IMR-90 (cell line): ENCODE results near the gene SYCN. TPM values are rescaled to one million over a fixed set of nuclear protein-coding genes. Genes with fewer than 3 reads are reported as not detected.

Source experiments
- ATAC-seq: fragments of 200-7000 bp; cut with Tn5 transposase; 2 replicates; pipeline ENCODE4 v1.9.1; 2020; ENCODE audit warnings: low read depth, mild to moderate bottlenecking, moderate library complexity
- BruUV-seq: library from RNA; stranded (reverse); fragments of 400-500 nt; replicated peaks from 2 replicates; lab custom pipeline; 2021; lab: Mats Ljungman, UMichigan
- CTCF ChIA-PET: fragments of 300-600 bp; formaldehyde crosslinking; extraction: SDS; loops from one replicate; lab custom pipeline; 2021; ENCODE audit warnings: antibody characterized with exemption; lab: Yijun Ruan, JAX
- POLR2A ChIA-PET: fragments of 300-600 bp; sonication (Branson Sonifier 250); formaldehyde crosslinking; loops from one replicate; lab custom pipeline; 2022; ENCODE audit warnings: antibody characterized with exemption; ENCODE audit not compliant: unreplicated experiment; lab: Charles Lee
- DNase-seq: peaks from one replicate; pipeline ENCODE4 v3.0.0; 2013
- H2AFZ ChIP-seq: replicated peaks from 2 replicates; pipeline ENCODE3; 2013; ENCODE audit warnings: low read length, mild to moderate bottlenecking; ENCODE audit not compliant: poor library complexity
- H2AK5ac ChIP-seq: 2 replicates; pipeline ENCODE4 v1.6.1; 2013; ENCODE audit warnings: low read depth, low read length, inconsistent platforms
- H2AK9ac ChIP-seq: replicated peaks from 2 replicates; pipeline ENCODE3; 2013; ENCODE audit warnings: mild to moderate bottlenecking, low read depth, low read length, moderate library complexity; ENCODE audit not compliant: poor library complexity
- H2BK120ac ChIP-seq: 2 replicates; pipeline ENCODE4 v1.6.1; 2013; ENCODE audit warnings: low read depth, low read length, inconsistent platforms
- H2BK15ac ChIP-seq: 3 replicates; pipeline ENCODE4 v1.6.1; 2013; ENCODE audit warnings: low read depth, low read length, inconsistent platforms
- H2BK20ac ChIP-seq: 2 replicates; pipeline ENCODE4 v1.6.1; 2013; ENCODE audit warnings: low read depth, mild to moderate bottlenecking, inconsistent platforms, low read length, moderate library complexity
- H2BK5ac ChIP-seq: 2 replicates; pipeline ENCODE4 v1.6.1; 2013; ENCODE audit warnings: mild to moderate bottlenecking, low read depth, low read length, inconsistent platforms; ENCODE audit not compliant: poor library complexity, severe bottlenecking
- H3K14ac ChIP-seq: replicated peaks from 2 replicates; pipeline ENCODE4 v1.6.1; 2013; ENCODE audit warnings: low read depth, low read length, inconsistent platforms
- H3K18ac ChIP-seq: 2 replicates; pipeline ENCODE4 v1.6.1; 2013; ENCODE audit warnings: low read depth, low read length, control low read depth
- H3K23ac ChIP-seq: 2 replicates; pipeline ENCODE4 v1.6.1; 2013; ENCODE audit warnings: low read depth, low read length, inconsistent platforms
- H3K27ac ChIP-seq: 2 replicates; pipeline ENCODE4 v1.5.1; 2013; ENCODE audit warnings: mild to moderate bottlenecking, control low read depth, low read length; ENCODE audit not compliant: insufficient read depth
- H3K27me3 ChIP-seq: 2 replicates; pipeline ENCODE4 v1.6.1; 2013; ENCODE audit warnings: low read length; ENCODE audit not compliant: control insufficient read depth, insufficient read depth
- H3K36me3 ChIP-seq: 2 replicates; pipeline ENCODE4 v1.6.1; 2013; ENCODE audit warnings: low read length, mixed read lengths; ENCODE audit not compliant: control insufficient read depth, insufficient read depth
- H3K4ac ChIP-seq: 2 replicates; pipeline ENCODE4 v1.6.1; 2013; ENCODE audit warnings: low read depth, low read length, inconsistent platforms
- H3K4me1 ChIP-seq: 2 replicates; pipeline ENCODE4 v1.6.1; 2013; ENCODE audit warnings: low read length, mixed read lengths; ENCODE audit not compliant: control insufficient read depth, insufficient read depth
- H3K4me2 ChIP-seq: 2 replicates; pipeline ENCODE4 v1.6.1; 2013; ENCODE audit warnings: low read depth, mild to moderate bottlenecking, control low read depth, low read length, moderate library complexity
- H3K4me3 ChIP-seq: 2 replicates; pipeline ENCODE4 v1.5.1; 2013; ENCODE audit warnings: low read depth, mild to moderate bottlenecking, control low read depth, low read length, moderate library complexity; ENCODE audit not compliant: insufficient read depth
- H3K56ac ChIP-seq: 2 replicates; pipeline ENCODE4 v1.6.1; 2013; ENCODE audit warnings: low read length, inconsistent platforms; ENCODE audit not compliant: insufficient read depth; ENCODE audit errors: extremely low read depth
- H3K79me1 ChIP-seq, 2 experiments: 2 replicates each; pipeline ENCODE4 v1.6.1; 2013; ENCODE audit warnings: low read length in 2 of 2, inconsistent platforms in 1 of 2, low read depth in 1 of 2
- H3K9ac ChIP-seq: 2 replicates; pipeline ENCODE4 v1.6.1; 2013; ENCODE audit warnings: low read depth, low read length, control low read depth
- H3K9me1 ChIP-seq: 2 replicates; pipeline ENCODE4 v1.6.1; 2013; ENCODE audit warnings: low read length, inconsistent platforms; ENCODE audit not compliant: insufficient read depth
- H3K9me3 ChIP-seq: 2 replicates; pipeline ENCODE4 v1.6.1; 2013; ENCODE audit warnings: low read length; ENCODE audit not compliant: control insufficient read depth, insufficient read depth
- H4K20me1 ChIP-seq: 2 replicates; pipeline ENCODE4 v1.6.1; 2013; ENCODE audit warnings: low read length, inconsistent platforms; ENCODE audit not compliant: insufficient read depth
- H4K5ac ChIP-seq: 2 replicates; pipeline ENCODE4 v1.6.1; 2013; ENCODE audit warnings: mild to moderate bottlenecking, low read depth, low read length, control low read depth
- H4K8ac ChIP-seq, 2 experiments: 2 replicates each; pipeline ENCODE4 v1.6.1; 2013; ENCODE audit warnings: low read depth in 2 of 2, low read length in 2 of 2, control low read depth in 1 of 2, inconsistent platforms in 1 of 2
- H4K91ac ChIP-seq: 2 replicates; pipeline ENCODE4 v1.6.1; 2013; ENCODE audit warnings: low read depth, low read length, inconsistent platforms; ENCODE audit not compliant: insufficient read depth
- BHLHE40 ChIP-seq: fragments of 150-350 bp; IDR thresholded peaks from 2 replicates; pipeline ENCODE4 v1.6.1; 2016; ENCODE audit warnings: mild to moderate bottlenecking, low read depth, low read length
- CEBPB ChIP-seq: IDR thresholded peaks from 2 replicates; pipeline ENCODE4 v1.6.1; 2012; ENCODE audit warnings: low read depth, low read length, improper control_type of control experiment
- CHD1 ChIP-seq: IDR thresholded peaks from 2 replicates; pipeline ENCODE4 v1.6.1; 2012; ENCODE audit warnings: low read depth, low read length, improper control_type of control experiment
- FOS ChIP-seq: fragments of 150-350 bp; IDR thresholded peaks from 2 replicates; pipeline ENCODE4 v1.6.1; 2016; ENCODE audit warnings: low read depth, low read length
- MAFK ChIP-seq: IDR thresholded peaks from 2 replicates; pipeline ENCODE4 v1.6.1; 2012; ENCODE audit warnings: low read depth, low read length, improper control_type of control experiment
- MAZ ChIP-seq: IDR thresholded peaks from 2 replicates; pipeline ENCODE4 v1.6.1; 2012; ENCODE audit warnings: low read depth, mild to moderate bottlenecking, low read length, improper control_type of control experiment, moderate library complexity, borderline replicate concordance
- MXI1 ChIP-seq: IDR thresholded peaks from 2 replicates; pipeline ENCODE4 v1.6.1; 2012; ENCODE audit warnings: low read depth, mild to moderate bottlenecking, low read length, moderate library complexity, borderline replicate concordance
- NFE2L2 ChIP-seq: fragments of 150-350 bp; IDR thresholded peaks from 2 replicates; pipeline ENCODE4 v1.6.1; 2016; ENCODE audit warnings: low read depth, mild to moderate bottlenecking, low read length
- POLR2A ChIP-seq: IDR thresholded peaks from 2 replicates; pipeline ENCODE4 v1.6.1; 2012; ENCODE audit warnings: mild to moderate bottlenecking, low read depth, low read length
- RAD21 ChIP-seq: IDR thresholded peaks from 2 replicates; pipeline ENCODE4 v1.6.1; 2012; ENCODE audit warnings: low read length, improper control_type of control experiment
- RCOR1 ChIP-seq: IDR thresholded peaks from 2 replicates; pipeline ENCODE4 v1.6.1; 2012; ENCODE audit warnings: mild to moderate bottlenecking, low read length, improper control_type of control experiment; ENCODE audit not compliant: insufficient replicate concordance
- RFX5 ChIP-seq: IDR thresholded peaks from 2 replicates; pipeline ENCODE4 v1.8.0; 2012; ENCODE audit warnings: low read depth, mild to moderate bottlenecking, low read length, moderate library complexity
- SMC3 ChIP-seq: fragments of 150-350 bp; IDR thresholded peaks from 2 replicates; pipeline ENCODE4 v1.6.1; 2016; ENCODE audit warnings: low read depth, mild to moderate bottlenecking, antibody characterized with exemption, low read length, moderate library complexity
- WGBS, 2 experiments: methylation state at CpG; one replicate each; pipeline versions ENCODE4 v1.1.5 to v1.1.7; 2013; ENCODE audit warnings: missing lambda C conversion rate in 2 of 2; ENCODE audit not compliant: insufficient read length in 1 of 2; ENCODE audit errors: extremely low coverage in 2 of 2; 5-methylcytosine and 5-hydroxymethylcytosine counted together
- dilution Hi-C: fragments of 300-500 bp; cut with HindIII; formaldehyde crosslinking; loops from one replicate; pipeline ENCODE4 v1.14.3; 2018; ENCODE audit warnings: low sequenced_read_pairs; ENCODE audit not compliant: unreplicated experiment
- in situ Hi-C: fragments of 300-500 bp; cut with MboI; formaldehyde crosslinking; loops from 3 replicates; pipeline ENCODE4 v1.14.3; 2019; ENCODE audit warnings: low sequenced_read_pairs, inconsistent platforms, mixed read lengths
- intact Hi-C: fragments of 100-400 bp; cut with micrococcal nuclease; formaldehyde crosslinking; loops from 2 replicates; pipeline ENCODE4 v1.10.0; 2022
- polyA plus RNA-seq, 3 experiments: library from polyadenylated mRNA; depleted of rRNA; stranded (reverse); fragments of >200 nt; gene quantifications; 2 replicates each; pipeline ENCODE4 v1.2.3, GENCODE V29; 2012; ENCODE audit warnings: low replicate concordance in 1 of 3
- total RNA-seq: library from RNA; depleted of rRNA; stranded (reverse); fragments of >200 nt; gene quantifications from 2 replicates; pipeline ENCODE4 v1.2.3, GENCODE V29; 2012
- TF ChIP-seq, protein P1 (sequence below): fragments of 150-350 bp; IDR thresholded peaks from 2 replicates; pipeline ENCODE4 v1.6.1; 2016; ENCODE audit warnings: low read depth, mild to moderate bottlenecking, low read length, moderate library complexity, borderline replicate concordance
- TF ChIP-seq, protein P2 (sequence below): conservative IDR thresholded peaks from 2 replicates; pipeline ENCODE4 v1.5.1; 2012; ENCODE audit warnings: mild to moderate bottlenecking, low read depth, low read length, improper control_type of control experiment
- TF ChIP-seq, protein P3 (sequence below): fragments of 150-350 bp; IDR thresholded peaks from 2 replicates; pipeline ENCODE4 v1.6.1; 2017; ENCODE audit warnings: mild to moderate bottlenecking, antibody characterized with exemption, low read length, low read depth

SYCN gene
- total and polyA plus RNA-seq, 2 of the 4 experiments (the other 2 are of a cell fraction), result not detected

DNA sequence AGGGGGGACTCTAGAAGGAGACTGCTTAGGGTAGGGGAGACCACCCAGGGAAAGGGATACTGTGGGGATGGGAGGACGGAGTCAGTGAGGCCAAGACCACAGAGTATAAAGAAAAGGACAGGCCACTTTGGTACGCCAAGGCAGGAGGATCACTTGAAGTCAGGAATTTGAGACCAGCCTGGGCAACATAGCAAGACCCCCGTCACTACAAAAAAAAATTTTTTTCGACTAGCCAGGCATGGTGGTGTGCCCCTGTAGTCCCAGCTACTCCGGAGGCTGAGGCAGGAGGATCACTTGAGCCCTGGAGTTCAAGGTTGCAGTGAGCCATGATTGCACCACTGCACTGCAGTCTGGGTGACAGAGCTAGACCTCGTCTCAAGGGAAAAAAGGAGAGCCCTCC is 34.1 kb upstream of the SYCN start:
- Histone ChIP-seq H3K23ac (no peak overlapping the region), H2BK120ac (no peak overlapping the region), H3K79me1 (no peaks in the 10 kb centered on the region), H3K36me3 (no peaks in the 10 kb centered on the region), H4K91ac (no peak overlapping the region), H3K4me2 (no peak overlapping the region), H4K20me1 (no peaks in the 10 kb centered on the region), H2AK5ac (no peak overlapping the region), H3K56ac (no peak overlapping the region), H3K9me3 (no peaks in the 10 kb centered on the region), H4K5ac (no peak overlapping the region), H3K4me1 (no peaks in the 10 kb centered on the region), H4K8ac (no peak overlapping the region), H3K4me3 (no peak overlapping the region), H2AFZ (no peak overlapping the region), H2BK20ac (no peak overlapping the region), H3K18ac (no peak overlapping the region), H3K27me3 (peaks cover 27% of the 10 kb centered on the region), H3K9ac (no peak overlapping the region), H2BK15ac (no peak overlapping the region), H3K4ac (no peak overlapping the region), H3K27ac (no peak overlapping the region), H3K9me1 (no peaks in the 10 kb centered on the region), H3K14ac (no peak overlapping the region), H2BK5ac (no peak overlapping the region), H2AK9ac (no peak overlapping the region)
- no TSS peak for BruUV-seq
- no peak for DNase-seq
- WGBS, 2 experiments, result 40% methylated on average over 1 of the region's 6 CpGs; no CpG with 5 or more reads in 1 of the 2 experiments
- dilution Hi-C loops (no loop called here), intact Hi-C loops (no loop called here), in situ Hi-C loops (no loop called here)
- ChIA-PET CTCF (no interaction called here), POLR2A (no interaction called here)
- TF ChIP-seq, protein P1, sequence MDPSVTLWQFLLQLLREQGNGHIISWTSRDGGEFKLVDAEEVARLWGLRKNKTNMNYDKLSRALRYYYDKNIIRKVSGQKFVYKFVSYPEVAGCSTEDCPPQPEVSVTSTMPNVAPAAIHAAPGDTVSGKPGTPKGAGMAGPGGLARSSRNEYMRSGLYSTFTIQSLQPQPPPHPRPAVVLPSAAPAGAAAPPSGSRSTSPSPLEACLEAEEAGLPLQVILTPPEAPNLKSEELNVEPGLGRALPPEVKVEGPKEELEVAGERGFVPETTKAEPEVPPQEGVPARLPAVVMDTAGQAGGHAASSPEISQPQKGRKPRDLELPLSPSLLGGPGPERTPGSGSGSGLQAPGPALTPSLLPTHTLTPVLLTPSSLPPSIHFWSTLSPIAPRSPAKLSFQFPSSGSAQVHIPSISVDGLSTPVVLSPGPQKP, result no peak
- TF ChIP-seq FOS (no peak), RCOR1 (no peak), POLR2A (no peak), CHD1 (no peak), RFX5 (no peak), CEBPB (no peak), MXI1 (no peak), MAZ (no peak), SMC3 (no peak), RAD21 (no peak), NFE2L2 (no peak), BHLHE40 (no peak), MAFK (no peak)
- TF ChIP-seq, protein P2, sequence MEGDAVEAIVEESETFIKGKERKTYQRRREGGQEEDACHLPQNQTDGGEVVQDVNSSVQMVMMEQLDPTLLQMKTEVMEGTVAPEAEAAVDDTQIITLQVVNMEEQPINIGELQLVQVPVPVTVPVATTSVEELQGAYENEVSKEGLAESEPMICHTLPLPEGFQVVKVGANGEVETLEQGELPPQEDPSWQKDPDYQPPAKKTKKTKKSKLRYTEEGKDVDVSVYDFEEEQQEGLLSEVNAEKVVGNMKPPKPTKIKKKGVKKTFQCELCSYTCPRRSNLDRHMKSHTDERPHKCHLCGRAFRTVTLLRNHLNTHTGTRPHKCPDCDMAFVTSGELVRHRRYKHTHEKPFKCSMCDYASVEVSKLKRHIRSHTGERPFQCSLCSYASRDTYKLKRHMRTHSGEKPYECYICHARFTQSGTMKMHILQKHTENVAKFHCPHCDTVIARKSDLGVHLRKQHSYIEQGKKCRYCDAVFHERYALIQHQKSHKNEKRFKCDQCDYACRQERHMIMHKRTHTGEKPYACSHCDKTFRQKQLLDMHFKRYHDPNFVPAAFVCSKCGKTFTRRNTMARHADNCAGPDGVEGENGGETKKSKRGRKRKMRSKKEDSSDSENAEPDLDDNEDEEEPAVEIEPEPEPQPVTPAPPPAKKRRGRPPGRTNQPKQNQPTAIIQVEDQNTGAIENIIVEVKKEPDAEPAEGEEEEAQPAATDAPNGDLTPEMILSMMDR, result no peak
- TF ChIP-seq, protein P3, sequence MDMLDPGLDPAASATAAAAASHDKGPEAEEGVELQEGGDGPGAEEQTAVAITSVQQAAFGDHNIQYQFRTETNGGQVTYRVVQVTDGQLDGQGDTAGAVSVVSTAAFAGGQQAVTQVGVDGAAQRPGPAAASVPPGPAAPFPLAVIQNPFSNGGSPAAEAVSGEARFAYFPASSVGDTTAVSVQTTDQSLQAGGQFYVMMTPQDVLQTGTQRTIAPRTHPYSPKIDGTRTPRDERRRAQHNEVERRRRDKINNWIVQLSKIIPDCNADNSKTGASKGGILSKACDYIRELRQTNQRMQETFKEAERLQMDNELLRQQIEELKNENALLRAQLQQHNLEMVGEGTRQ, result no peak
- ATAC-seq, result no peak
